ENCODE results near the gene KCNC1. TPM values are rescaled to one million over a fixed set of nuclear protein-coding genes. Genes with fewer than 3 reads are reported as not detected.

The KCNC1 gene
- total and polyA plus RNA-seq, 9 of the 15 experiments (the other 6 are each of a cell fraction or from before 2014, with no cell fraction given): 0.05 to 0.08 TPM; not detected in 7

GRCh38 chr11:17781221-17781620 is 46.6 kb downstream of the KCNC1 start:
- Histone ChIP-seq H3K4me3 (no peak overlapping the region), H4K20me1 (replicated peaks; ENCODE audit: control insufficient read depth, insufficient read depth, low read length) (peaks cover 11% of the 10 kb centered on the region; the same call in 1 of the 2 replicates), H3K27me3 (ENCODE audit: control insufficient read depth in 2 of 2, insufficient read depth in 2 of 2, low read length in 2 of 2) (peaks cover 22 to 65% of the 10 kb centered on the region in 2 experiments; a peak in 4 of 5 replicates), H2AFZ (ENCODE audit: low read depth, low read length) (no peak overlapping the region), H3K9me1 (ENCODE audit: control insufficient read depth, insufficient read depth, low read length) (no peaks in the 10 kb centered on the region), H3K27ac (ENCODE audit: extremely low read depth, low read depth, low read length) (no peak overlapping the region), H3K36me3 (ENCODE audit: control insufficient read depth, insufficient read depth, low read length) (no peaks in the 10 kb centered on the region), H3K9me3 (replicated peaks; ENCODE audit: control insufficient read depth, insufficient read depth, low read depth, low read length) (no peaks in the 10 kb centered on the region), H3K79me2 (ENCODE audit: control insufficient read depth, insufficient read depth, low read length) (no peaks in the 10 kb centered on the region), H3K9ac (ENCODE audit: insufficient read depth in 1 of 2, low read depth in 2 of 2, low read length in 2 of 2) (no peak overlapping the region), H3K4me2 (ENCODE audit: insufficient read depth, low read length) (no peak overlapping the region), H3K4me1 (replicated peaks in 1 of 2; ENCODE audit: control insufficient read depth in 2 of 2, insufficient read depth in 2 of 2, low read length in 2 of 2) (0 out of 5 replicates have a peak, but pooled peaks cover 0 to 3% of the 10 kb centered on the region in 2 experiments)
- DNase-seq (ENCODE audit: extremely low read depth in 1 of 4, low spot score in 3 of 4) (no peak), ATAC-seq (peak; percentile 25; the same call in 2 of the 3 replicates), FAIRE-seq (no peak)
- in situ Hi-C loops (cut with MboI) (no loop called here), intact Hi-C loops (cut with micrococcal nuclease) (no loop called here)
- no peak for TF ChIP-seq FOXP1 (CRISPR knock-in tag; IDR thresholded peaks at IDR 0.05)
- TF ChIP-seq HINFP (tag; conservative IDR thresholded peaks at IDR 0.05; ENCODE audit: low read depth): no peak
- TF ChIP-seq ZFX (CRISPR knock-in tag; IDR thresholded peaks at IDR 0.05): no peak
- no peak for TF ChIP-seq ZNF347 (CRISPR knock-in tag; IDR thresholded peaks at IDR 0.05; ENCODE audit: low read depth)
- TF ChIP-seq ZNF197 (CRISPR knock-in tag; IDR thresholded peaks at IDR 0.05; ENCODE audit: low read depth): no peak
- TF ChIP-seq ELF2 (CRISPR knock-in tag; IDR thresholded peaks at IDR 0.05): no peak
- no peak for TF ChIP-seq HLTF (IDR thresholded peaks at IDR 0.05)
- TF ChIP-seq ZNF561 (CRISPR knock-in tag; conservative IDR thresholded peaks at IDR 0.05): no peak
- no peak for TF ChIP-seq IFI16 (CRISPR knock-in tag; IDR thresholded peaks at IDR 0.05)
- TF ChIP-seq FOXK1 (CRISPR knock-in tag; IDR thresholded peaks at IDR 0.05; ENCODE audit: borderline replicate concordance): no peak
- no peak for TF ChIP-seq ZNF699 (CRISPR knock-in tag; IDR thresholded peaks at IDR 0.05; ENCODE audit: insufficient replicate concordance)
- TF ChIP-seq ZNF445 (CRISPR knock-in tag; IDR thresholded peaks at IDR 0.05; ENCODE audit: low read depth): no peak
- no peak for TF ChIP-seq YBX1 (IDR thresholded peaks at IDR 0.05)
- TF ChIP-seq ZNF133 (CRISPR knock-in tag; IDR thresholded peaks at IDR 0.05): no peak
- TF ChIP-seq ZNF140 (CRISPR knock-in tag; IDR thresholded peaks at IDR 0.05): no peak
- ChIA-PET POLR2A (interaction anchor here (0.6 kb wide), 1 partner anchor 40 kb away, joined by 3 read pairs; no protein-coding TSS in a partner anchor), CTCF (ENCODE audit: low intra/inter-chr PET ratio) (no interaction called here)
- under 1% methylated on average over 12 of the region's 12 CpGs for WGBS (ENCODE audit: insufficient coverage, low coverage, missing lambda C conversion rate)
- no TSS peak for BruUV-seq (replicated peaks)

Data from K562 (cell line).